HG03460 (cell line): ENCODE data around the gene DDI1.
A peak's percentile ranks its signal among the peaks of the same experiment; 100 is the strongest.

Experiments
- ATAC-seq: cut with Tn5 transposase; IDR thresholded peaks from one replicate; pipeline ENCODE4 v1.9.1; 2021; ENCODE audit not compliant: unreplicated experiment

Gene DDI1

DNA sequence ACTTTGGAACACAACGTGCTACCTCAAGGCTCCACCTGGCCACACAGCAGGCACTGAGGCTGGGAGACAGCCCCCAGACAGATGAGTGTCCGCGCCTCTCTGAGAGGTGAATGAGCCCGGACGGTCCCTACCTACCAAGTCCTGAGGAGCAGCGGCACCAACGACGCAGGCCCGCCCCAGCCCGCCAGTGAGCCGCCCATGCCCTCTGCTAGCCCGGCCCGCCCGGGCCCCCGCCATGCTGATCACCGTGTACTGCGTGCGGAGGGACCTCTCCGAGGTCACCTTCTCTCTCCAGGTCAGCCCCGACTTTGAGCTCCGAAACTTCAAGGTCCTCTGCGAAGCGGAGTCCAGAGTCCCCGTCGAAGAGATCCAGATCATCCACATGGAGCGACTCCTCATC is at the start of gene DDI1:
Gene DDI1, plus strand, starts transcription at position 53 of the 400 bp plus-strand sequence. Its CDS starts 183 bp downstream, at position 236.
- ATAC-seq, result no peak

DNA sequence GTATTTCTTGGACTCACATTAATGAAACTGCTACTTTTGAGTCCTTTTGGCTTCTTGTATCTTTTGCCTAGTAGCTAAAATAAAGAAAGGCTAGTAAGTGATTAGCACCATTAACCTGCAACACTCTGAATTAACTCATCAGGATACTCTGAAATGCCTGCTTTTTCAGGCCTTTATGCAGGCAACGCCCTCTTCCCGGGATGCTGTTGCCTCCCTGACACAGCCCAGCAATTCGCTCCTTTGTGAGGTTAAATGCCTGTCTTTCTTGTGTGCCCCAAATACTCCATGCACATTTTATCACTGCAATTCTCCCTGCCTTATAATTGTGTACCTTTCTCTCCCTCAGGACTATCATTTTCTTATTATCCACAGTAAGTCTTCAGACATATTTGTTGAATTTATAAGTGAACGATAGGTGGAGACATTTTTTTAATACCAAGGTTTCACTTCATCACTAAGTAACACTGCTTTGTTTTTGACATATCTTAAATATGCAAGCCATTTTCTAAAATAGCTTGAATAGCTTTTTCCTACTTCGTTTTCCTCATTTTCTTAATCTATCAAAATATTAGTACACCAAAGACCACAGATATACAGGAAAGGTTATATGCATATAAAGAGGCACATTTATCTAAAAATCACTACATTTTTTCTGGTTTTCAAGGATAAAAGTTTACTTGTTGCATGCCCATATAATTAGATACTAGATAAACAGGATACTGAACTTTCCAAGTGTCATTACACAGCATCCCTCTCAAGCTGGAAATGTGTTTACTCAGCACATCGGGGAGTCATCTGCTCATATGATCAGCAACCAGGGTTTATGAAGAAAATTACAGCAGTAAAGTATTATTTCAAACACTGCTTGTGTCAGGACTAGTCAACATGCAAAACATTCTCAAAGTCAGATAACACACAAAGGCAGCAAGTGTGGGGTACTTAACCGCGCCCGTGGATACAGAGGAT is 48.5 kb upstream of the DDI1 start:
- ATAC-seq, result no peak

DNA sequence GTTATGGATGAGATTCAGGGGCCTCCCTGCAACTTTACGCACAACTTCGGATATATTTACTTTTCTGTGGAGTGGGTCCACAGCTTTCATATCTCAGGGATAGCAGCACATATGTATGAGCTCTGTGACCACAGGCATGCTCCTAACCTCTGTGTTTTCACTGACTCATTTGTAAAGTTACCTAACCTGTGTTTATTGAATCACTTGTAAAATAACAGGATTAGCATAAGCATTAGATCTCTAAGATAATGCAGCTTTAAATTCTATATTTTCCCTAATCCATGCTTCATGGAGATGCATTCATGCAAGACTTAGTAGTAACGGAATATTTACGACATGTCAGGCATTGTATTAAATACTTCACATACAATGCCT is 47.9 kb upstream of the DDI1 start:
- ATAC-seq, result no peak

DNA sequence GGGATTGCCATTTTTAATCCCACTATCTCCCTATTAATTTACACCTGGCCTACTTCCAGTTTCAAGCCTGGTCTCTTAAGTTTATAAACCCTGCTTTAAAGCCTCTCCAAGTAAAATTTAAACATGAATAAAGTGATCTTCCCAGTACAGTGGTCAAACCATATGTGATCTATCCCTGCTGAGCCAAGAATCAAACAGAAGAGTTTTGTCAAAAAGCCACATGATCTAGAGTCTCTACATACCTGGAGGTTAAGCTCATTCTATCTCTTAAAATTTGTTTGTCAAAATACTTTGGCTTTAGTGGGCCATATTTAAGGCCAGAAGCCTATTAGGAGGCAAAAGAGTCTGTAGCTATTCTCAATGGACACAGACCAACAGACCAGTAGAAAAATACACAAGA is 42.9 kb upstream of the DDI1 start:
- ATAC-seq, result no peak

DNA sequence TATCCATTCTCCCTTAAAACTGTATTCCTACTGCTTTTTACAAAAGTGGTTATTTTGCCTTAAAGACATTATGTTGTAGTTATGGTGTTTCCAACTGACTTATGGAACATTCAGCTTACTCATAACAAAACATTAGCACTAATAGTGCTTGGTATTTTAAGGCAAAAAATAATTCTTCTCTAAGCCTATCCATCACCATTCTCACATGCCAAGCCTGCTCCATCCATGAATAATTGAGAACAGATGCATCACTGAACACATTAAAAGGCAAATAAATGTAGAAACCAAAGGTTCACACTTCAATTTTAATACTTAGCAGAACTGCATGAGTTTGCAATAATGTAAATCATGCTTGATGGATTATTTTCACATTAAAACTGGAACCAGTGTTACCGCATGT is 42.3 kb upstream of the DDI1 start:
- no peak for ATAC-seq

DNA sequence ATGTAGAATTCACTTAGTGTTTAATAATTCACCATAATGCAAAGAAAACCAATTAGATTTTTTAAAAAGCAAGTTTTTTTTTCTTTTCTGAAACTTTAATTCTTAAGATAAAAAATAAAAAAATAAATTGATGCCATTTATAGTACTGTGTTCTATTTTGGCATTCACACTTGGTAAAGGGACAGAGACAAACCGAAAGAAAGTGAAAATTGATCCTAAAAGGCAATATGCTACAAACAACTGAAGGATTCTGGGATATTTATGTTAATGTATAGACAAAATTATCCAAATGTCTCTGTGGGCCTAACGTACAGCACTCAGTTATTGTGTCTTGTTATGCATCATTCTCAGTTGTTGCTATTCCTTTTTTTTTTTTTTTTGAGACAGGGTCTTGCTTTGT is 41.9 kb upstream of the DDI1 start:
- ATAC-seq, result no peak

DNA sequence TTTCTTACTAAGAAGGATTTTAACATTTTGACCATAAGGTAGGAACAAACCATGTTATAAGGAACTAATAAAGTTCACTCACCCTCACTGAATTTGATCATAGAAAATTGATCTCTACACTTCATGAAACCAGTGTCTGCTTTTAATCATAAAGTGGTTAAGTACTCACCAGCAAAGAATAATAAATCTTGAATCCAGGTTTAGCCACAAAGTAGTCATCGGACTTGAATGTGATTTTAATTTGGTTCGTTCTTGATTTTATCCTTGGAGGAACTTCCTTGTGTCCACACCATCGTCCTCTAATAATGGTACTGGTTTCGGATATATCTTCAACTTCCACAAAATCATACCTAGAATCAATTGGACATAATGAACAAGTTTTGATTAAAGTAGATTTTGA is 40.5 kb upstream of the DDI1 start:
- no peak for ATAC-seq

DNA sequence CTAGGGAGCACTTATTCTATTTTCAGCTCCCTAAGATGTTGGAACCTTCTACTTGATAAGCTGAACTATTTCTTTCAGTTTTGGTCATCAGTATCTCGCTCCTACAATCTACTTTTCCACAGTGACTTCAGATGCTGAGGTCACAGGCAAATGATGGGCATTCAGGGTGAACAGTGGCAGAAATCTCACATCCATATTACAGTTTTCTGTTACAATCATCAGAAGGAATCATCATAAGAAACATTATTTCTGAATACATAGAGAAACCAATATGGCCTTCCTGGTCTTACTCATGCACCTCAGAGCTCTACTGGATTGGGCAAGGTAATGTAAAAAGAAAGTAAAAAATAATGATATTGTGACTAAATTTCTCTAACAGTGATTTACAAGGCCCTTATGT is 39.4 kb upstream of the DDI1 start:
- no peak for ATAC-seq

DNA sequence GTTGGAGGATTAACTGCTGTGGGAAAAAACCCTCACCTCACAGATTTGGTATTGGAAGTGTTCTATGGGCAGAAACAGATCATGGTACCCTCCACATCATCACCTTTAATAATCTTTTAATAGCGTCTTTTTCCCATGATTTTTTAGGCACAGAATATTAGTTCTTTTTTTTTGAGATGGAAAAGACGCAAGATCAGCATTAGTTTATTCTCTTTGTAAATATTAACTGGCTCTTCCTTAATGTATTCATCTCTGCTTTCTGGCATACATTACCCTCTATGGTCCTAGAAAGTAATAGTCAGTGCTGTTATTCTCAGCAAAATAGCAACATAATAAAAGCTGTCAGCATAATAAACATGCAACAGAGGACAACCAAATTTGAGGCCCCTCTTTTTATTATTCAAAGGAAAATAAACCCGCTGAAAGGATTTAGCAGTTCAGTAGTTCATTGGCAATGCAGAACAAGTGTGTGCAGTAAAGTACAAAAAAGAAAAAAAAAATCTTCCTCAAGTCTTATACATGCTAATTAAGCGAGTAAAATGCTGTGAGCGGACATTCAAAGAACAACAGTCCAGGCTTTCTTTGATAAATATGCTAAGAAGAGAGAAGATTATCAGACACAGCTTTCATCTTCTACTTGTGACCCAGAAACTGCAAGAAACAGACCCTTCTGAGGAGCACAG is 37.5 kb upstream of the DDI1 start:
- ATAC-seq, result no peak

DNA sequence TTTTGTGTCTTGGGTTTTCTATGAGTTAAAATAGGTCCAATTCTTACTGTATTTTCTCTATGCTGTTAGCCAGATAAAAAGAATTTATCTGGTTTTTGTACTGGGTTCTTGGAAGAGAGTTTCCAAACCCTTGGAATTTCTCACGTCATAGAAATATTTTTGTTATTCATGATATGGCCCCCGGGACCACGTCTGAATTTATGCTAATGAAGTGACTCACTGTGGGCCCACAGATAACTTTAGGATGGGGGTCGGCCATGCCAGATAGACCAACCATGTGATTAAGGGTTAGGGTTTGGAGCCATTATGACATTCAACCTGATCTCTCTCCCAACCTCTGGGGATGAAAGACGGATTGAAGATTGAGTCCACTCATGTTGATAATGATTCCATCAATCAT is 35.6 kb upstream of the DDI1 start:
- no peak for ATAC-seq

DNA sequence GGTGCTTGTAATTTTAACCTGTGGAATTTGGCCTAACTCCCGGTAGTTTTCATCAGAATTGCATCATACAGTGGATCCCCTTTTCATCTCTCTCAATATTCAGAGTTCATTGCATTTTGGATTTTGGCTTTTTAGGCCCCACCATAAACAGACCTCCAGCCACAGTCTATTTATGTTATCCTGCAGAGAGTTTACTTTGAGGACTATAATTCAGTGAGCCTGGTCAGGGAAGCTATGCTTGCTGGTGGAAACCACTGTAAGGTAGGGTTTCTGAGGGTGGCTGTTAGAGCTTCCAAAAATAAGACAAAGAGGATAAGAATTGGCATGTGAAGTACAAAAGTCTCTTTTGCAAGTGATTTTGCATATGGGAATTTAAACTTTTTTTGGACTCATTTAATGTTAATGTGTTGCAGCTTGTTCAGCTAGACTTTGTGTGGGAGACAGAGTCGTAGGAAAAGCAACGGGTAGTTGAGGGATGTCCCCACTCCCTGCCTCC is 34.8 kb upstream of the DDI1 start:
- no peak for ATAC-seq

DNA sequence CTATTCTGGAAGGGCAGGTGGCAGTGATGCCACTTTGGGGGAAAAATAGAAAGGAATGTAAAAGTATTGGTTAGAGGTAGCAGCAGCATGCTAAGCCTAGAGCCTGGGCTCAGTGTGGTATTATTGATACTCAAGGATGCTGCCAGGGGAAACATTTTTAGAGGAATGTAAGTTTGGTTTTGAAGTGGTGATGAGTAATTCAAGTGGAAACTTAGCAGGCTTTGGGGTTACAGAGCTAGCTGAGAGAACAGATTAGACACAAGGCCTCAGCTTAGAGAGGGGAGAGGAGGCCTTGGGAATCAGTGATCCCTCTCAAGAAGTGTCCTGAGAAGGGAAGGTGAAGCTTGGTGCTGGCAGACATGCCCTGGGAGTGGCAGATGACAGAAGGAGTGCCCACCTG is 32.9 kb upstream of the DDI1 start:
- no peak for ATAC-seq

DNA sequence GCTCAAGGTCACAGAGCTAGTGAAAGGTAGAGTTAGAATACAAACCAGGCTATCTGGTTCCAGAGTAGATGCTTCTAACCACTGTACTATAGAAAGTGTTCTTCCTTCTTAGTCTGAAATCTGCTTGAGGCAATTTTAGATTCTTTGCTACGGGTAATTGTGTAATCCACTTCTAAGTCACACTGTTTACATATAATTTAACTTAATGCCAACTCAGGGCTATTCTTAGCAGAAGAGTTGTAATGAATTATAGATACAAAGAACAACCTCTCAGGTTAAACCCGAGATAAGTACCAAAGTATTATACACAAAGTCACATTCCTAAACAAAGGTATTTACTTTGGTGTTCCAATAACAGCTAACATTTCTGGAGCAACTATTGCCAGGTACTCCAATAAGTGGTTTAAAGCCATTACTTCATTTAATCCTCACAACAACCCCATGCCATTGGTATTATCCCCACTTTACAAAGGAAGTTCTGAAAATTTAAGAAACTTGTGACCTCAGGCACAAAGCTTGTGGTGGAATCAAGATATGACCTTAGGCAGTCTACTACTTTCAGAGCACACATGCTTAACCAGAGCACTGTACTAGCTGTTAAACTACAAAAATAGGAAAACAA is 31.1 kb upstream of the DDI1 start:
- no peak for ATAC-seq

DNA sequence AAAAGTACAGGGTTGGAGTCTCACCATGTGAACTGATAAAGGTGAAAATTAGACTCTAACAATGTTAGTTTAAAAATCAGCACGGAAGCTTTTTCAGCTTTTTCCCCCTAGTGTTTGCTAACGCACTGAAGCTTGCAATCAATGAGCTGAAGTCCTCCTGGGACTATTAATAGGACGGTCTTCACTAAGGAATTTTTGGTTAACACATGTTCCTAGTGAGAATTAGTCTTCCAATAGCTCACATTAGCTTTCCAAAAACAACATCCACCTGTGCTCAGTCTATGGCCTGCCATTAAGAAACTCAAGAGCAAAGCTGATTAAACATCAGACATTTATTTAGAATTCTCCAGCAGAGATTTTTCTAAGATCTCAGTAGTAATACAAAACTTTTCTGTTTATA is 26.7 kb upstream of the DDI1 start:
- no peak for ATAC-seq

DNA sequence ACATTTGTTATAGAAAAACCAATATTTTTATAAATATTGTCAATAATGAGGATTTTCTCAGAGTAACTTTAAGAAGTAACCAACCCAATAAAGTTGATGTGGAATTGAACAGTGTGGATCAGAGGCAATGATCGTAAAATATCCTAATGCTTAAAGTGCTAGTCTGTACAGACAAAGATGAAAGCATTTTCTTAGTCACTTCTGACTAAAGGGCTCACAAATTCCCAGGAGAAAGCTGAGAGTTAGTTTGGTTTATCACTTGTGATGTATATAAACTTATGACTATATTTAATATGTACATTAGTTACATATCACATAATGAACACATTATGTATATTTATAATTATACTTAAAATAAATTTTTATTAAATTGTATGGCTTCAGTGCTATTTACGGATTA is 25.4 kb upstream of the DDI1 start:
- no peak for ATAC-seq

DNA sequence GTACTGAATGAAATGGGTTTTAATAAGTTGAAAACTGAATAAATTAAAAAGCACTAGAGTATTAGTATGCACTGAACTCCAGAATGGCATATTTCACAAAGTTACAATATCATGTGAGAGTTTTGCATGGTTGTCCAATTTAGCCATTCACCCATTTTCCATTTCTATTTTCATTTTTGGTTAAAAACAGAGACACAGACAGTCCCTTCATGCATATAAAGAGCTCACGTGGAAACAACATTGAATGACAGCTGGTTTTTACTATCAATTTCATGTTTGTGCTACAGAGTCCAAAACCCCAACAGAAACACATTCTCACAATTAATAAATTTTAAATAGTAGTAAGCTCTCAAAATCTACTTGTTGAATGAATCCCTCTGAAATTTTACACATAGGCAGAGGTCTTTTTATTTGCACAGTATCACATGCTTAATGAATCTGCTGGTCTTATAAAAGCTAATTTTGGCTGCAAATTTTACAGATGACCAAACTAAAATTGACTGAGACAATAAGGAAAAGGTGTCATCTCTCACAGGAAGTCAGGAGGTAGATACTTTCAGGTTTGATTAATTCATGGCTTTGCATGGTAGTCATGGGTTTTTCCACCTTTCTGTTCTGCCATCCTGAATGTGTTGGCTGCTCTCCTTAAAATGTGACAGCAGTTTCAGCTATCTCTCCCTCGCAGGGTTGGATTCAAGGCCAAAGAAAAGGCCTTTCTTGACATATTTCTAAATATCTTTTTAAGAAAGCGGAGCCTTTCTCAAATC is 20.6 kb upstream of the DDI1 start:
- peak; percentile 83 for ATAC-seq

DNA sequence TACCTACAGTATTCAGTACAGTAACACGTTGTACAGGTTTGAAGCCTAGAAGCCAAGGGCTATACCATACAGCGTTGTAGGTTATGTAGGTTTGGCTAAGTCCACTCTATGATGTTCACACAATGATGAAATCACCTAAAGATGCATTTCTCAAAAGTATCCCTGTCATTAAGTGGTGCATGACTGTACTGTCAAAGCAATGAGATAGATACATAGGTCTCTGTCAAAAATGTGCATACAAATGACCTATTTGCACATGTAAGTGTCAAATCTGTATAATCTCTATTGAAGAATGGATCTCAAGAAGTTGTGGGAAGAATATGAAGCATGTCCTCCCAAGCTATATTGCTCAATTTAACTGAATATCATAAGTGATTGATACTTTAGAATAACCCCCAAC is 11.9 kb upstream of the DDI1 start:
- ATAC-seq, result no peak

DNA sequence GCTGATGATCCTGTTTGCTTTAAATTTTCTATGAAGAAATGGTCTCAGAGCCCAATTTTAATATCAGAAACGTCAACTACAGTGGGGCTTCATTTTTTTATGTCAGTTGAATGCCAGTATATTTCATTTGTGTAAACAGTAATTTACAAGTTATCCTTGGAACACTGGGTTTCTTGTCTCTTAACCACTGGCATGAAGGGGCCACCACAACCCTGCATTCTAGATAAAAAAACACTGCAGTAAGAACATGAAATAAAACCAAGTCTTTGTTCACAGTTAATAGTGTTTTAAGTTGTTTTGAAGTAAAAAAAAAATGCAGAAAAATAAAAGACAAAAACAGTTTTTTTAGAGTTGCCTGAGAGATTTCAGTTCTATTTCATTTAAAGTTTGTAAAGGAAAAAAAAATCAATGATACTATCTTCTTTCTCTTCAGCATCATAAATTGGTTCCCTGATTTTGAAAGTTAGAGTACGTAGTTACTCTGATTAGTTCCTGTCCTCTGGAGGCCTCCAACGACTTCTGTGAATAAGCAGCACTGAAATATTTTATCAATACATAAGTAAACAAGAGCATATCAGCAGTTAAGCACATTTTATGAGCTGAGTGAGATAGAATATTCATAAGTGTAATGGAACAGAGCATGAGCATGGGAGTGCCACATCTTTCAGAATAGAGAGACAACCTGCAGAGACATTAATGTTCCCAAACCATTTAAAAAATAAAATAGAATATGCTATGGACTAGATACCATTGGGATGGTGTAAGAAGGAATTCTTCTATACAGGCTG is 7.8 kb upstream of the DDI1 start:
- no peak for ATAC-seq

DNA sequence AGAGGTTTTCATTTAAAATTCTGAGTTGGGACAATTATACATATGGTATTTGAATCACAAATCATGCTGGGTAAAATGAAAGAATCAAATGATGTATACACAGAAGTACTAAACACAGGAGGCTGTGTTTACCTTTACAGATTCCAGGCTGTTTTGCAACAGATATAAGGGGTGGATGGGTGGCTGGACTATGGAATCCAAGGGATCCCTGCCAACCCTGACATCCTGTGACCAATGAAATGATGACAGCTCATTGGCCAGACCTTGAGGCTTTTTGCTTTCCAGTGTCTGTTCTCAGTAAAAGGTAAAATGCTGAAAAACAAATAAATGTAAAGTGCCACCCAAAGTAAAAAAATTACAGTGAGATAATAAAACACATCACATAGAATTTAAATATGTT is 3.3 kb upstream of the DDI1 start:
- no peak for ATAC-seq

DNA sequence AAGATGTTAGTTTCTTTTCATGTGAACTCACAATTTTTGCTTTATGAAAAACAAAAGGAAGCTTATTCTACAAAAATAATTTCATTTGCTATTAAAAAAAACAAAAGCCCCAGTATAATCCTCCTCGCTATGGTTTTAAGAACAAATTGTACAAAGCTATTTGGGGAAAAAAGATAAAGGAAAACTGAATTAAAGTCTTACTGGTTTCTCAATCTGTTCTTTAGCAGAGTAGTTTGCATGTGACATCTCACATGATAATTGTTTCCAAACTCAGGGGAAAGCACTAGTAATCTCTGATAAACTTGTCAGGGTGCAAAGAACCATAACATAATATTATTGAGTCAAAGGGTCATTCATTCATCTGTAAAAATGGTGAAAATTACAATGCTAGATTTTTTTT is 2.9 kb upstream of the DDI1 start:
- no peak for ATAC-seq
